OCI-LY3 (cell line): ENCODE data around the gene ERICH4.
"Not testable (repeated sequence)": the region's sequence is repeated elsewhere in the genome, so short reads cannot be mapped to it uniquely, and the experiment has no call there.

Source experiments
- H2AFZ ChIP-seq: fragments of 200-600, 300-600 bp; shearing (Covaris generic); 2 replicates; pipeline ENCODE4 v1.6.0; 2014; ENCODE audit warnings: antibody characterized with exemption, low read depth, low read length
- H3K27ac ChIP-seq: fragments of 200-600, 300-600 bp; sonication (generic); 2 replicates; pipeline ENCODE4 v1.5.1; 2014; ENCODE audit warnings: mild to moderate bottlenecking, low read length, moderate library complexity, mixed read lengths
- H3K27me3 ChIP-seq: fragments of 200-600, 300-600 bp; sonication (generic); 2 replicates; pipeline ENCODE4 v1.6.1; 2014; ENCODE audit warnings: low read depth, low read length, mixed read lengths
- H3K36me3 ChIP-seq: fragments of 200-600, 300-600 bp; sonication (generic); replicated peaks from 2 replicates; pipeline ENCODE3; 2014; ENCODE audit warnings: low read depth, low read length, mixed read lengths
- H3K4me1 ChIP-seq: fragments of 300-600, 200-600 bp; sonication (generic); 2 replicates; pipeline ENCODE4 v1.6.1; 2014; ENCODE audit warnings: low read length, mixed read lengths
- H3K4me2 ChIP-seq: fragments of 200-600, 300-600 bp; sonication (generic); 2 replicates; pipeline ENCODE4 v1.6.1; 2014; ENCODE audit warnings: low read length, mixed read lengths
- H3K4me3 ChIP-seq: fragments of 300-600, 200-600 bp; sonication (generic); 2 replicates; pipeline ENCODE4 v1.5.1; 2014; ENCODE audit warnings: antibody characterized with exemption, mild to moderate bottlenecking, low read length, moderate library complexity
- H3K79me2 ChIP-seq: fragments of 300-600, 200-600 bp; shearing (Covaris generic); 2 replicates; pipeline ENCODE4 v1.6.1; 2014; ENCODE audit warnings: mild to moderate bottlenecking, low read length, mixed read lengths
- H3K9ac ChIP-seq: fragments of 300-600, 200-600 bp; shearing (Covaris generic); 2 replicates; pipeline ENCODE4 v1.6.0; 2014; ENCODE audit warnings: mild to moderate bottlenecking, low read length, moderate library complexity
- H3K9me3 ChIP-seq: fragments of 200-600, 300-600 bp; shearing (Covaris generic); 2 replicates; pipeline ENCODE4 v1.6.1; 2014; ENCODE audit warnings: low read length, mixed read lengths; ENCODE audit not compliant: insufficient read depth
- H4K20me1 ChIP-seq: fragments of 200-600, 300-600 bp; sonication (generic); 2 replicates; pipeline ENCODE4 v1.6.1; 2016; ENCODE audit warnings: low read length, mixed read lengths; ENCODE audit not compliant: insufficient read depth
- CTCF ChIP-seq: fragments of 200-600, 300-600 bp; sonication (generic); IDR thresholded peaks from 2 replicates; pipeline ENCODE4 v1.5.1; 2014; ENCODE audit warnings: antibody characterized with exemption, low read length, low read depth
- EZH2phosphoT487 ChIP-seq: fragments of 200-600 bp; shearing (Covaris generic); IDR thresholded peaks from 2 replicates; pipeline ENCODE4 v1.6.1; 2018; ENCODE audit warnings: antibody characterized with exemption, mixed run types, low read depth

ERICH4 gene

GRCh38 chr19:41456342-41456918 lies 13.5 kb downstream of the ERICH4 start:
- Histone ChIP-seq H3K79me2 (no peaks in the 10 kb centered on the region), H3K4me3 (no peak overlapping the region), H3K27me3 (no peaks in the 10 kb centered on the region), H2AFZ (no peak overlapping the region), H3K36me3 (no peaks in the 10 kb centered on the region), H3K4me1 (peaks cover 23% of the 10 kb centered on the region), H3K9ac (no peak overlapping the region), H3K27ac (no peak overlapping the region), H3K9me3 (peaks cover 4% of the 10 kb centered on the region; the same call in 1 of the 2 replicates), H4K20me1 (no peaks in the 10 kb centered on the region), H3K4me2 (0 out of 2 replicates have a peak overlapping the region, but pooled peaks have one; percentile 47)
- TF ChIP-seq CTCF, result no peak
- no peak for TF ChIP-seq EZH2phosphoT487

- H3K36me3 ChIP-seq, result no peaks in the 10 kb centered on the region
- peaks cover 26% of the 10 kb centered on the region for H3K4me1 ChIP-seq
- H3K4me3 ChIP-seq, result peak overlapping the region; percentile 7; the same call in 1 of the 2 replicates
- 0 out of 2 replicates have a peak overlapping the region, but pooled peaks have one; percentile 0 for H3K9ac ChIP-seq
- peak overlapping the region; percentile 43; the same call in 1 of the 2 replicates for H2AFZ ChIP-seq
- no peaks in the 10 kb centered on the region for H4K20me1 ChIP-seq
- H3K27me3 ChIP-seq, result no peaks in the 10 kb centered on the region
- H3K27ac ChIP-seq, result peak overlapping the region; percentile 11; the same call in 1 of the 2 replicates
- no peak for TF ChIP-seq CTCF
- TF ChIP-seq EZH2phosphoT487, result no peak
- peaks cover 4% of the 10 kb centered on the region; the same call in 1 of the 2 replicates for H3K9me3 ChIP-seq
- peak overlapping the region; percentile 47 for H3K4me2 ChIP-seq
- H3K79me2 ChIP-seq, result no peaks in the 10 kb centered on the region
Measured at GRCh38 chr19:41457241-41457640, 14.3 kb downstream of the ERICH4 start.

- Histone ChIP-seq H3K9me3 (no peaks in the 10 kb centered on the region), H3K36me3 (no peaks in the 10 kb centered on the region), H3K9ac (peak overlapping the region; percentile 89; the same call in 1 of the 2 replicates), H3K4me1 (peaks cover 36% of the 10 kb centered on the region), H2AFZ (no peak overlapping the region), H3K27me3 (peaks cover 7% of the 10 kb centered on the region; the same call in 1 of the 2 replicates), H3K4me3 (peak overlapping the region; percentile 75; the same call in 1 of the 2 replicates), H3K79me2 (no peaks in the 10 kb centered on the region), H3K4me2 (peak overlapping the region; percentile 87), H4K20me1 (no peaks in the 10 kb centered on the region), H3K27ac (peak overlapping the region; percentile 99)
- TF ChIP-seq CTCF (no peak), EZH2phosphoT487 (no peak)
Measured at GRCh38 chr19:41462497-41462896, 19.5 kb downstream of the ERICH4 start.

- peaks cover 30% of the 10 kb centered on the region for H3K4me1 ChIP-seq
- H3K9me3 ChIP-seq, H3K36me3 ChIP-seq, H3K79me2 ChIP-seq, H3K27me3 ChIP-seq, H4K20me1 ChIP-seq: not testable (repeated sequence)
- peak overlapping the region; percentile 84 for H2AFZ ChIP-seq
- H3K9ac ChIP-seq, result peak overlapping the region; percentile 89
- H3K4me3 ChIP-seq, result peak overlapping the region; percentile 75
- peak overlapping the region; percentile 99 for H3K27ac ChIP-seq
- peak; percentile 60 for TF ChIP-seq CTCF
- H3K4me2 ChIP-seq, result peak overlapping the region; percentile 87
Measured at GRCh38 chr19:41463257-41464256, 20.6 kb downstream of the ERICH4 start.
